Smooth muscle cell of the brain vasculature (primary cell): ENCODE data around the gene RND2.
"Not testable (repeated sequence)": the region's sequence is repeated elsewhere in the genome, so short reads cannot be mapped to it uniquely, and the experiment has no call there.

ENCODE experiments used
- DNase-seq: peaks from one replicate; pipeline ENCODE4 v3.0.0-alpha.2; 2012; ENCODE audit warnings: low read depth, low spot score

Gene RND2

DNA sequence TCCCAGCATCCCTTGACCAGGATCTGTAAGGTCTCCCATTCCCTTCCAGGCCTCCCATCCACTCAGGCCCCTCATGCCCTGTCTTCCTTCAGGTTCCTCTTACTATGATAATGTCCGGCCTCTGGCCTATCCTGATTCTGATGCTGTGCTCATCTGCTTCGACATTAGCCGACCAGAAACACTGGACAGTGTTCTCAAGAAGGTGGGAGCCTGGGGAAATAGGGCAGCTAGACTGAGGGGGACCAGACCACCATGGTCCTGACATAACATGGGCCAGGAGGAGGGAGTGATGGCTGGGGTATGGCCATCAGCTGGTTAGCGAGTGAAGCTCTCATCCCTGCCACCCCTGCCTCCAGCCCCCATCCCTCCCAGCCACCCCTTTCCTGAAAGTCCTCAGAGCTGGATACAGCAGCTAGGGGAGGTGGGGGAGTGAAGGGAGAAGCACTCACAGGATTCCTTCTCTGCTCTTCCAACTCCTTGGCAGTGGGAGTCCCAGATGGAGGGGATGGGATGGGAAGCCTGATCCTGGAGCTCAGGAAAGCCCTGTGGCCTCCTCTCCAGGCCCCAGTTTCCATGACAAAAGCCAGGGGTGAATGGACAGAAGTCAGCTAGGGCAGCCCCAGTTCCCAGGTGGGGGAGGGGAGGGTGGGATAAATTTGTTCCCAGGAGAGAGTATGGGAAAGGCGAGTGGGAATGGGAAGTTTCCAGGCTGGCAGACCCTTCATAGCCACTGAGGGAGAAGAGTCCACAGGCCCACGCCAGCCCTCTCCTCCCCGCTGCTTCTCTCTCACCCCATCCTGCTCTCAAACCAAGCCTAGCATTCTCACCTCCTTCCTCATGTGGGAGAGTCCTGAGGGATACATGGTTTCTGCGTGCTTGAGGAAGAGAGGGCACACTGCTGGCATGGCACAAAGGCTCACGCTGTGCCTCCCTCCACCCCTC is 2.3 kb downstream of the RND2 start:
- no peak for DNase-seq

DNA sequence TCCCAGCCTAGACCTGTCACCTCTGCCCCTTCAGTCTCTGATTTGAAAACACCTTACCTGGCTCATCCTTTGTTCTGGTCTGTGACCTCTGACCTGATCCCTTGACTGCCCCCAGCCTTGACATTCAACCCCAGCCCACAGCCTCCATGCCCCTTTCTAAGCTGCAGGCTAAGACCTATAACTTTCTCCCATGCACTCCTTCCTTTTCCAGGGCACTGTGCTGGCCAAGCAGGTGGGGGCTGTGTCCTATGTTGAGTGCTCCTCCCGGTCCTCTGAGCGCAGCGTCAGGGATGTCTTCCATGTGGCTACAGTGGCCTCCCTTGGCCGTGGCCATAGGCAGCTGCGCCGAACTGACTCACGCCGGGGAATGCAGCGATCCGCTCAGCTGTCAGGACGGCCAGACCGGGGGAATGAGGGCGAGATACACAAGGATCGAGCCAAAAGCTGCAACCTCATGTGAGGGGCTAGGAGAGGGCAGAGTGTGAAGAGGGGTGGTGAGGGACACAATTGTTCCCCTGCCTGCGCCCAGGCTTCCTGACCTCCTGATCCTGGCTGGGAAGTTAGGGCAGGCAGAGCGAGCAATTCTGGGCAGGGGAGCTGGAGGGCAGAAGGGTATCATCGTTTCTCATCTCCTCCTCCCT is 3.3 kb downstream of the RND2 start:
- no peak for DNase-seq

DNA sequence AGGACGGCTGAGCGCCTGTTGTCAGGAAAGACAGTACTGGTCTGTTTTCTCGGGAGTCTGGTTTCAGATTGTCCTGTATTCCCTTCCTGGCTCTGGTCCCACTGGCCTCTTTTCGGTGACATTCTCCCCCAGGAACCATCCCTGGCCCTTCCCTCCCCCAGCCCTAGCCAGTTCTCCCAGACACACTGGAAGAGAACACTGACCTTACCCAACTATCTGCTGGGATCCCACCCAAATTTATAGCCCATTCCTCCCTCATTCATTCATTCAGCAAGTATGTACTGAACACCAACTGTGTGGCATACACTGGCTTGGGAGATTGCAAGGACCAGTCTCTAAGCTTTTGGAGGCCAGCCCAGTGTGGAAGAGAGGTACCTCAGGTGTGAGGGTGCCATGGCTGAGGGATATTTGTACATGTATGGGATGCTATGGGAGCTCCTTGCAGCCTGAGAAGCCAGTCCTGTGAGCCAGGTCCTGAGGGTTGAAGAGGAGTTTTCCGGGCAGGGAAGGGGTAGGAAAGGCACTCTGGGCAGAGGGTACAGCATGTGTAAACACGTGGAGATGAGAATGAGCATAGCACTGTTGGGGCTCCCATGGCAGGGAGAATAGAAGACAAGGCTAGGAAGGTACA is 5.2 kb downstream of the RND2 start:
- DNase-seq, result no peak

DNA sequence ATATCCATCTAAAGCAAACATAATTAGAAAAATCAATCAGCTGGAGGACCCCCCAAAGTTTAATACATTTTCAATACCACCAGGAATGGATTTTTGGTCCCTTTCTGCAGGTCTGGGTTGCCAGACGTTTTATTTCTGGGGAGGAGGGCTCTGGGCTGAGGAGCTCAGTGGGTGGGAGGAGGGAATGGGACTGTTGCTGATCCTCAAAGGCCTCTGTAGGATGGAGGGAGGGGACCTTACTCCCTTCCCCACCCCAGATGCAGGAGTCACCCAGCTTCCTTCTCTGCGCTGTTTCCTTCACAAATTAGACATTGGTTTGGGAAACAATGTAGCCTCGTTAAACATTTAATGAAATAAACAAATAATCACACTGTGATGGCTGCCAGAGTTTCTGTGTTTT is 6.6 kb downstream of the RND2 start:
- no peak for DNase-seq

DNA sequence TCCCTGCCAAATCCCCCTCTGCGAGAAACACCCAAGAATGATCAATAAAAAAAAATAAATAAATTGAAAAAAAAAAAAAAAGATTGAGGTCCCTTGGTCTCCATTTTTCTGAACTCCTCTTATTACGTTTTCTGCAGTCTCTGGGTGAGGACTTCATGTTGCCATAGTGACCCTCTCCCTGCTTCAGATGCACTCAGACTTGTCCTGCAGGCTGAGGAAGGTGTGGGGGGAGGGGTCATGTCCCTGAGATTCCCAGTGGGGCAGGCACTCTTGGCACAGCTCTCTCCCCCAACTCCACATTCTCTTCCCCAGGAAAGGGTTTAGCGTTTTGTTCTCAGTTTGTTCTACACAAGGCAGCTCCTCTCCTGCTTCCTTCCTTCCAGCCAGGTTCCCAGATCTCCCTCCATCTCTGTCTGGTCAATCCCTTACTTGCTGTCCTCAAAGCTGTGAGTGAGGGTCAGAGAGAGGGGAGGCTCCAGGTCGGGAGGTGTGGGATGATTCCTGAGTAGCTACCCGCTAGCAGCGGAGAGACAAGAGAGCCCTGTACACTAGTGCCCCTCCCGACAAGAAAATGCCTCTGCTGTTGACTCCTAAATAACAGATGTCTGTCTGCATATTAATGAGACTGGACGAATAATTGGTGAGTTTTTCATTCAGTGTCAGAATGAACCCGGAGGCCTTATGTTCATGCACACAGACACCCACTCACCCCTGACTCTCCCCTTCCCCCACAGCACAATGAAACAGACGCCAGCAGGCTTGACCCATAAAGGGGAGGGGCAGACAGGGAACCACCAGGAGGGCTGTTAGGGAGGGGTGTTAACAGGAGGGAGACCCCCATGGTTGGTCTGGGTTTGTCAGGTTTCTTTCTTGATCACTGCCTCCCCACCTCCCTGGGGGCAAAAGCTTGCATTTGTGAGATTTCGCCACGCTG is 9.2 kb downstream of the RND2 start:
- no peak for DNase-seq

DNA sequence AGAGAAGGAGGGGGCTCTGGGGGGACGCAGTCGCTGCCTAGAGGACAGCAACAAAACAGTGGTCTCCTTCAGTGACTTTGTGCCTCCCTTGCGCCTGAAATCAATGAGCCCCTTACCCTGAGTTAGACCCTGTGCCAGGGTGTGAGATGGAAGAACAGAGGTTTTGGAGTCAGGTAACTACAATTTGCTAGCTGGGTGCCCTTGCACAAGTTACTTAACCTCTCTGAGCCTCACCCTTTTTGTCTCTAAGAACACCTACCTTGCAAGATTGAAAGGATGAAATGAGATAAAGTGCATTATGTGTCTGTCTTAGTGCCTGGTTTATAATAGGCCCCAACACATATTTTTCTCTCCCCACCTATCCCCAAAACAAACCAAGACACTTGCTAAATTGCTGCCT is 9.9 kb downstream of the RND2 start:
- DNase-seq, result no peak

DNA sequence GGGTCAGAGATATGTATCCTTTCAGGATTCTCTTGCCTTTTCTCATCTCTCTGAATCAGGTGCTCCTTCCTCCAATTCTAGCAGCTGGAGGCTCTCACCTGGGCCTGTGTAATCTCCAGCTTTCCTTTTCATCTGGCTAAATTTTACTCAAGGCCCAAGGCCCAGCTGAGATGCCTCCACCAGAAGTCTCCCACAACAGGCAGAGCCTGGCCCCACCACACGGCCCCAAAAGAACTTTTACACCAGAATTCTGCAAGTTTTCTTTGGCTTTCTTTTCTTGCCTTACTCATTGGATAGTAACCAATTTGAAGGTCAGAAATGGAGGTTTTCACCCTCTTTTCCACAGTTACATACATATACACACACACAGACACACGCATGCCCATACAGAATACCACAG is 14.6 kb downstream of the RND2 start:
- no peak for DNase-seq

DNA sequence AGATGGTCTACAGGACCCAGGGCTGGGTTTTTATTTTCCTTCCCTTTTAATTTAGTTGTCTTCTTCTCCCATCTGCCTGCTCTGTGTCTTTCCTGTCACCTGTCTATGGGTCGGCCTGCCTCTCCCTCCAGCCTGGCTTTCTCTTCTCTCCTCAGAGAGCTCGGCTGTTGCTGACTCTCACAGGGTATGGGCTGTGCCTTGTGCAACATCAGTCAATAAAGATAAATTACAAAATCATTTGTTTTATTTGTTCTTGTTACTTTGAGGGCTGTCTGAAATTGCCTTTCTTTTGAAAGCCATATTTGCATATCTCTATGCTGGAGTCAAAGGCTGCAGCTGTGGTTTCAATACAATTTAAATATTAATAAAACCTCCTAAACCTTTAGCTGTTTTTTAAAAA is 15.6 kb downstream of the RND2 start:
- DNase-seq, result no peak

DNA sequence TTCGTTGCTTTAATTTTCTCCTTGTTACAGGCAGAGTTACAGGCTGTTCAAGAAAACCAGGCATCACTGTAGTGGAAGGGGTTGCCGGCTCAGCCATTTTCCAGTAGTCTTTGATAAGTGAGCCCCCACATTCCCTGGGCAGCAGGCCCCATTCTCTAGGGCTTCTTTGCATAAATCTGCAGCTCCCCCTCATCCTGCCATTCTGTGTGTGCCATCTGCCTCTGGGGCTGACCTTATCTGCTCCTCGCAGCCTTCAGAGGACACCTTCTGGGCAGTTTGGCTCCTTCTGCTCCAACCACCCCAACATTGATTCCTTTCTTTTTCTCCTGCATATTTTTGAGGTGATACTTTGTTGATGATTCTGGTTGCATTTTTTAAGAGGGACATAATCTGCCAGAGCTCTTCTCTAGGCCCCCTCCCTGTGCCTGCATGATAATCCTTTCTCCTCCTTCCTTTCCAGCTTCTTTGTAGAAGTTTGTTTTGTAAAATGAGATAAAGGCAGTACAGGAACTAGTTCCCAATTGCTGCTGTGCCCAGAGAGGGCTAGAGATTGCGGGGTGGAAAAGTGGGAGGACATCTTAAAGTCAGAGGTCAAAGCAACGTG is 17.1 kb downstream of the RND2 start:
- no peak for DNase-seq

DNA sequence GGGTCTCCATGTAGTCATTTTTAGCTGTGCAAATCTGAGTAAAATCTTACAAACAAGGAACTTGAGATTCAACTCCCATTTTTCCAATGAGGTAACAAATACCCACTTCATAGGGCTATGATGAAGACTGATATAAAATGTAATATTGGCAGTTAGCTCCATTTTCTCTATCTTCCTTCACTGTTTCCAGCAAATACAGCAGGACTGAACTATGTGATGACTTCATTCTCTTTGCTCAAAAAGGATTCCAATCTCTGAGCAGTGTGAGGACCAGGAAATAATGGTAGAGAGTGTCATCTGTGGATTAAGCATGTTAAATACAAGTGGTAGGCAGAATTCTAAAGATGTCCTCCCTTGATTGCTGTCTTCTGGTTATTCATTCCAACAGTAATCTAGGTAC is 18.3 kb downstream of the RND2 start:
- DNase-seq, result no peak

DNA sequence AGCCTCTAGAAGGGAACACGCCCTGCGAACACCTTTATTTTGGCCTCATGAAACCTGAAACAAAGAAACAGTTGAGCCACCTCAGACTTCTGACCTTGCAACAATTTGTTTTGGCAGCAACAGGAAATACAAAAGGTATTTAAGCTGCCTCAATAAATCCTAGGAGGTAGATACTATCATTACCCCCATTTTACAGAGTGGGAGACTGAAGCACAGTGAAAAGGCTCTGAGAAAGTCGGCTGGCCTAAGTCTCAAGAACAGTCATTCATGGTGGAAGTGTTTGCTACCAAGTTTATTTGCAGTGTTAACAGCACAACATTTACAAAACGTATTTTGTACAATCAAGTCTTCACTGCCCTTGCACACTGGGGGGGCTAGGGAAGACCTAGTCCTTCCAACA is 19.0 kb downstream of the RND2 start:
- no peak for DNase-seq

DNA sequence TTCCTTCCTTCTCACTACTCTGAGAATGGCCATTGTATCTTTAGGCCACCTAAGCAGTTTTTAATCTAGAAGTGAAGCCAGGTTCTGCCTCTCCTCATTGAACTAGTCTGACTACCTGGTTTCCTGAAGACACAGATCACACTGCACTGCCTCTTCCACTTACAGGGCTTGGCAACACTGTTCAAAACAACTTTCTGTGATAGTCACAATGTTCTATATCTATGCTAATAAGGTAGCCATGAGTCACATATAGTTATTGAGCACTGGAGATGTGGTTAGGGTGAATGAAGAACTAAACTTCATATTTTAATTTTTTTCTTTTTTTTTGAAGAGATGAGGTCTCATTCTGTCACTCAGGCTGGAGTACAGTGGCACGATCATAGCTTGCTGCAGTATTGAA is 26.9 kb downstream of the RND2 start:
- DNase-seq, result no peak

DNA sequence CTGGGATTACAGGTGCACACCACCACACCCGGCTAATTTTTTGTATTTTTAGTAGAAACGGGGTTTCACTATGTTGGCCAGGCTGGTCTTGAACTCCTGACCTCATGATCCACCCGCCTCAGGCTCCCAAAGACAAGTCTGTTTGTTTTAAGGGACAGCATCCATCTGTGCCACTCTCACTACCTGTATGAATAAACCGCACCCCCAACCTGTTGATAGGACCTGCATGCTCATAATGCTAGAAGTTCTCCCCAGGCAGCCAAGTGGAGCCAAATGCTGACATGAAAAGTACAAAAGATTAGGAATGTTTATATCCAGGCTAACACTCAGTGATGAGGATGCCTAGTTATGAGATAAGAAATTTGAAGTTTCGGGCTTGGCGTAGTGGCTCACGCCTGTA is 28.0 kb downstream of the RND2 start:
- DNase-seq, result not testable (repeated sequence)

DNA sequence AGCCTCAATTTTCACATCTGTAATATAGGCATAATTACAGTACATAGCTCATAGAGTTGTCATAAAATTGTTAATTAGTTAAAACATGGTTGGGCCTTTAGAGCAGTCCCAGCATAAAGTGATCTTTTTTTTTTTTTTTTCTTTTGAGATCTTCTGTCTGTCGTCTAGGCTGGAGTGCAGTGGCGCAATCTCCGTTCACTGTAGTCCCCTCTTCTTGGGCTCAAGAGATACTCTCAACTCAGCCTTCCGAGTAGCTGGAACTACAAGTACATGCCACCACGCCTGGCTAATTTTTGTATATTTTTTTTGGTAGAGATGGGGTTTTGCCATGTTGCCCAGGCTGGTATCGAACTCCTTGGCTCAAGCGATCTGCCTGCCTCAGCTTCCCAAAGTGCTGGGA is 31.0 kb downstream of the RND2 start:
- no peak for DNase-seq

DNA sequence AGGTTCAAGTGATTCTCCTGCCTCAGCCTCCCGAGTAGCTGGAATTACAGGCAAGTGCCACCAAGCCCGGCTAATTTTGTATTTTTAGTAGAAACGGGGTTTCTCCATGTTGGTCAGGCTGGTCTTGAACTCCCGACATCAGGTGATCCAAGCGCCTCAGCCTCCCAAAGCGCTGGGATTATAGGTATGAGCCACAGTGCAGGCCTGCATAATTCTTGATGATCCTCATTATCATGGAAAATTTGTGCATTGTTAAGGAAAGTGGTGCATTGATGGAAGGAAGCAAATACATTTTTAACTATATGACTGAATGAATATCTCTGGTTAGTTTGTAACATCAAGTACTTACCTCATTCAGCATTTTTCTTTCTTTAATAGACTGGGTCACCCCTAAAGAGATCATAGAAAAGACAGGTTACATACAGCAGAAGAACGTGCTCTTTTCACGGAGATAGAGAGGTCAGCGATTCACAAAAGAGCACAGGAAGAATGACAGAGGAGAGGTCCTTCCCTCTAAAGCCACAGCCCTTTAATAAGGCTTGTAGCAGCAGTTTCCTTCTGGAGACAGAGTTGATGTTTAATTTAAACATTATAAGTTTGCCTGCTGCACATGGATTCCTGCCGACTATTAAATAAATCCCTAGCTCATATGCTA is 38.1 kb downstream of the RND2 start:
- no peak for DNase-seq

DNA sequence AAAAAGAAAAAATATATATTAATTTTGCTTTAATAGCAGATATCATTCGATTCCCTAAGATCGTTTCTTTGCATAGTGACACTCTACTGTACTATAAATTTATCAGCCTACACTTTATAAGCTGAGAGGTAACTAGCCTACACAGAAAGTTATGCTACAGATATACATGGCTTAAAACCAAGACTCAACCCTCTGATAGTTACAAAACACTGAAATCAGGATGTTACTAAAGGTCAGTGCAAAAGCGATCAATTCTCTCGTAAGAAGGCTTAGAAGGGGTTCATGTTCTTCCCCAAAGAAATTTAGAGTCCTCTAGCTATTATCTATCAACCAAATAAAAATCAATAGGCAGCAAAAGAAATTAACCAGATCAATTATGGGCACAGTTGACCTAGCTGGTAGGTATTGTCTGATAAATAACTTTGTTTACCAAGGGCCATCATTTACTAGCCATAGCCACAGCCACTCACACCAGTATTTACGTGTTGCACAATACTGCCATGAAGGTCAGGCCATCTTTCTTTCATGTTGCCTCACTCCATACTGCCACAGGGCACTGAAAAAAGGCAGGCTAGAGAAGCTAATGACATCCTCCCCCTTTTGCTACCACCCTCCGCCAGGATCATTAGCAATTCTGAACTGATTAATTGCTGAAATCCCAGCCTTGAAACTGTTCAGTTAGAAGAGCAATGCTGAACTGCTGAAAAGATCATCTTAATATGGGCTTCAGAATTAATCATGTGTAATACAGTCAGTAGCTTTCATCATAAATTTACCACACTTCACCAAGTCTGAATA is 43.7 kb downstream of the RND2 start:
- DNase-seq, result no peak

DNA sequence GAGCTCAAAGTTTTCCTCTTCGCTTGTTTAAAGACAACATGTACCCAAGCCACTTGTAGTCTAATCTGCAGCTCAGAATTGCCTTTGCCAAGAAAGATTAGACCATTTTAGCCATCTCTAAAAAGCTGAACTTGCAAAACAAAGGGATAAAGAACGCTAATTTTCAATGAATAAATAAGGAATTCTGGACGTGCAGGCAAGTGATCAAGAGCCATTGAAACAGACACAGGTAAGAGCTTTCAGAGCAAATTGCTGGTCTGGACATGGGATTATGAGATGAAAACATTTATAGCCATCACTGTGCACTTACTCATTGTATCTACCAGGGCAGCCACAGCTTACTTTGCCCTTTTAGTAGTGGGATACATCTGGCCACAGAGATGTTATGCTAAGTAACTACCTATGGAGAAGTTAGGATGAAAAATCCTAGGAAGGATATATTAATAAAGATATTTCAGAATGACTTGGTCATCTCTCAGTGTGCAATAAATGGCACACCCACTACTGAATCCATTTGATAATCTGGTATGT is 44.4 kb downstream of the RND2 start:
- no peak for DNase-seq

DNA sequence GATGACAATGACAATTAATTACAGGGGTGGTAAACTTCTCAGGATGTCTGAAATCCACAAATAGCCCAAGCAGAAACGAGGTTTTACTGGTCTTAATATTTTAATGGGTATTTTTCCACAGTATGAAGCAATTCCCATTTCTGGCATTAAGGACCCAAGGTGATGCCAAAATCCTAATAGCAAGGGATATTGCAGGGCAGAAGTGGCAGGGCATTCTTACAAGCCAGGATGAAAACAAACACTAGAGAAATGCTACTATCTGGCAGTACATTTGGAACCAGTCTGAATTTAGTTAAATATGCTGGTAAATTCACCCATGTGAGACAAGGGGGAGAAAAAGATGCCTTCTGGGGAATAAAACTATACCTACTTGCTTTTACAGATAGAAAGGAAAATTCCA is 45.2 kb downstream of the RND2 start:
- no peak for DNase-seq

DNA sequence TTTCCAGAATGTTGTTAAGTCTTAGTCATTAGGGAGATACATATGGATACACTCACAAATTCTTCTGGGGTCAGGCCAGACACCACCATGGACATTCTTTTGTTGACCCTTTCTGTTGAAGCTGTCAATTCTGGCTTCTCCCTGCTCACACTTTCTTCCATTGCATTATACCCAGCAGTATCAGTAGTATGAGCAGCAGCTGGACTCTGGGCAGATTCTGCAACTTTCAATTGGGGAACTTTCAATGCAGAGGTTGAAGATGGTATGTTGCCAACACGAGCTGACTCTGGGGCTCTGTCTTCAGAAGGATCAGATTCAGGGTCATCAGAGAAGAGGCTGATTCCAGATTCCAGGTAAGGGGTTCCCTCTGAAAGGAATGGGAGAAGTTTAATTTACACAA is 45.8 kb downstream of the RND2 start:
- no peak for DNase-seq

DNA sequence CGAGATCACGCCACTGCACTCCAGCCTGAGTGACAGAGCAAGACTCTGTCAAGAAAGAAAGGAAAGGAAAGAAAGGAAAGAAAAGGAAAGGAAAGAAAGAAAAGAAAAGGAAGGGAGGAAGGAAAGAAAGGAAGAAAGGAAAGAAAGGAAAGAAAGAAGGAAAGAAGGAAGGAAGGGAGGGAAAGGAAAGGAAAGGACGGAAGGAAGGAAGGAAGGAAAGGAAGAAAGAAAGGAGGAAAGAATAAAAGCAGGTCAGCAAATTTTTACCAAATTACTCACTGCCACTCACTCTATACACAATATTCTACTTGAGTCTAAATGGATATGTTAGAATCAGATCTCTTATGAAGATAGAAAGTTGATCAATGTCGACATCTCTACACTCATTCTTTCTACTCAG is 49.8 kb downstream of the RND2 start:
- DNase-seq, result no peak
